ENCODE results near the gene GMEB2.

Gene GMEB2

DNA sequence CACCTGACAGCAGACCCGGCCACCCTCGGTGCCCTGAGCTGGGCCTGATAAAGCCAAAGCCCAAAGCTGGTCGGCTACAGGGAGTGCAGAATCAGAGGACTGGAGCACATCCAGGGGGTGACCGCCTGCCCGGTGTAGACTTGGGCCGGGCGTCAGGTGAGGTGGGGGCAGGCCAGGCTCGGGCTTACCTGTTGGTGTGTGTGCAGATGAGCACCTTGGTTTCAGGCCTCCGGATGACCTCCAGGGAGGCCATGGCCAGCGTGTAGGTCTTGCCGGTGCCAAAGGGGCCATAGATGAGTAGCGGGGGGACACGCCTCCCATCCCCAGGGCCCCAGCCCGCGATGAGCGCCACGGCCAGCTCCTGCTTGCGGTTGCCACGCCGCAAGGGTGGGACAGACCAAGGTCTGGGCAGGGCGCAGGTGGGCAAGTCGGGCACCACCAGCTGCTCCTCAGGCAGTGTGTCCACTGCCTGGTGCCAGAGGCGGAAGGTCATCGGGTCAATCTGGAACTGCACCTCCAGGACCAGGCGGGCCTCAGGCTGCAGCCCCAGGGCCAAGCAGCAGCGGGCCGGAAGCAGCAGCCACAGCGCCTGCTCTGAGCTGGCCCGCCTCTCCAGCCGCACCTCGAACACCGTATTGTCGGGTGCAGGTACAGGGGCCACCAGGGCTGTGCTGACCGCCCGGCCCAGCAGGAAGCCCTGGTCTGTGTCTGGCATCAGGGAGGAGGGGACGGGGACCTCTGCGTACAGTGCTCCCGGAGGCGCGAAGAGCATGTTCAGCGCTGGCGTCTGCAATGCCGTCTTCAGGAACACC lies 58.5 kb downstream of the GMEB2 start:
- CTCF ChIA-PET: interaction anchor here (1.3 to 2.4 kb wide), 4 partner anchors 13 to 31 kb away, joined by 3 to 9 read pairs (median 6); partner anchors contain the start of gene PTK6
- POLR2A ChIA-PET: interaction anchor here (0.5 to 0.7 kb wide), 2 partner anchors 48 to 71 kb away, joined by 3 read pairs; no protein-coding TSS in a partner anchor
- TF ChIP-seq, protein P1, sequence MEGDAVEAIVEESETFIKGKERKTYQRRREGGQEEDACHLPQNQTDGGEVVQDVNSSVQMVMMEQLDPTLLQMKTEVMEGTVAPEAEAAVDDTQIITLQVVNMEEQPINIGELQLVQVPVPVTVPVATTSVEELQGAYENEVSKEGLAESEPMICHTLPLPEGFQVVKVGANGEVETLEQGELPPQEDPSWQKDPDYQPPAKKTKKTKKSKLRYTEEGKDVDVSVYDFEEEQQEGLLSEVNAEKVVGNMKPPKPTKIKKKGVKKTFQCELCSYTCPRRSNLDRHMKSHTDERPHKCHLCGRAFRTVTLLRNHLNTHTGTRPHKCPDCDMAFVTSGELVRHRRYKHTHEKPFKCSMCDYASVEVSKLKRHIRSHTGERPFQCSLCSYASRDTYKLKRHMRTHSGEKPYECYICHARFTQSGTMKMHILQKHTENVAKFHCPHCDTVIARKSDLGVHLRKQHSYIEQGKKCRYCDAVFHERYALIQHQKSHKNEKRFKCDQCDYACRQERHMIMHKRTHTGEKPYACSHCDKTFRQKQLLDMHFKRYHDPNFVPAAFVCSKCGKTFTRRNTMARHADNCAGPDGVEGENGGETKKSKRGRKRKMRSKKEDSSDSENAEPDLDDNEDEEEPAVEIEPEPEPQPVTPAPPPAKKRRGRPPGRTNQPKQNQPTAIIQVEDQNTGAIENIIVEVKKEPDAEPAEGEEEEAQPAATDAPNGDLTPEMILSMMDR (IDR thresholded peaks at IDR 0.05; ENCODE audit: control extremely low read depth, extremely low read depth, low read depth, missing control alignments): no peak
- no peak for DNase-seq (ENCODE audit: extremely low spot score)

- CTCF ChIA-PET: interaction anchor here (0.9 to 2.4 kb wide), 8 partner anchors 13 to 30 kb away, joined by 3 to 9 read pairs (median 4); partner anchors contain the start of genes FNDC11 and PTK6
- POLR2A ChIA-PET: interaction anchor here (0.5 to 0.7 kb wide), 2 partner anchors 47 to 72 kb away, joined by 3 read pairs; no protein-coding TSS in a partner anchor
- TF ChIP-seq, protein P1 (IDR thresholded peaks at IDR 0.05; ENCODE audit: control extremely low read depth, extremely low read depth, low read depth, missing control alignments): no peak
- DNase-seq (ENCODE audit: extremely low spot score): peak; percentile 69
These were observed 59.3 kb downstream of the GMEB2 start for GRCh38 chr20:63567386-63568169.

DNA sequence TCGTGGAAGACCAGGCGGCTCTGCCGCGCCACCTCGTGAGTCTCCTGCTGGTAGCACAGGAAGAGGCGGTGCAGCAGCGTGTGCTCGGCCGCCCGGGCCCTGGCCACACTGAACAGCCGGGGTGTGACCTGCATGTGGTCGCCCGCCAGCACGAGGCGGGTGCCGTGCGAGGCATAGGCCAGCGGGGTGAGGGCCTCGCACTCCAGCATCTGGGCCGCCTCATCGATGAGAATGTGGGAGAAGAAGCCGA lies 59.8 kb downstream of the GMEB2 start:
- DNase-seq (ENCODE audit: extremely low spot score): no peak
- ChIA-PET POLR2A (no interaction called here), CTCF (interaction anchor here (0.9 to 2.4 kb wide), 8 partner anchors 13 to 29 kb away, joined by 3 to 9 read pairs (median 4); partner anchors contain the start of genes FNDC11 and PTK6)
- TF ChIP-seq, protein P1 (IDR thresholded peaks at IDR 0.05; ENCODE audit: control extremely low read depth, extremely low read depth, low read depth, missing control alignments): no peak

DNA sequence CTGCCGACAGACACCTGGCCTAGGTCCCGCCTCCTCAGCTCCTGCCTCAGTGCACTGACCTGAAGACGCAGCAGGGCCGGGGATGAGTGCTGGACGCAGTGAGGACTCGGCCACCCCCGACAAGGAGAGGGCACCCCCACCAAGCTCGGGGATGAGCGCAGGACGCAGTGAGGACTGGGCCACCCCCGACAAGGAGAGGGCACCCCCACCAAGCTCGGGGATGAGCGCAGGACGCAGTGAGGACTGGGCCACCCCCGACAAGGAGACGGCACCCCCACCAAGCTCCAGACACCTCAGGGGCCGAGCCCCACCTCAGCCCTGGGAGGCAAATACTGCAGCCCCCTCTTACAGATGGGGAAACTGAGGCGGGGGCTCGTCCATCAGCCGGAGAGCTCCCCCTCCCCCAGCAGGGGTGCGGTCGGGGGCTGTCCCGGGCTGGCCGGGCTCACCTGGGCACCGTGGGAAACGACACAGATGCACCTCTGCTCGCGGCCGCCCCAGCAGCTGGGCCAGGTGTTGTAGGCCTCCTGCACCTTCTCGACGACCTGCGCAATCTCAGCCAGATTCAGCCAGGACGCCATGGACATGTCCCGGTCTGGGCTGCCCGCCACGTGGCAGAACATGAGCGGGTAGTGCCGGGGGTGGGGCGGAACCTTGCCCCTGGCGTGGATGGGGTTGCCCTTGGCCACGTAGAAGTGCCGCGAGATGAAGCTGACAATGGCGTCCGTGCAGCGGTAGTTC lies 60.3 kb downstream of the GMEB2 start:
- ChIA-PET POLR2A (no interaction called here), CTCF (interaction anchor here (1.2 to 2.4 kb wide), 6 partner anchors 12 to 28 kb away, joined by 3 to 8 read pairs (median 4); partner anchors contain the start of genes FNDC11 and PTK6)
- DNase-seq (ENCODE audit: extremely low spot score): no peak
- TF ChIP-seq, protein P1 (IDR thresholded peaks at IDR 0.05; ENCODE audit: control extremely low read depth, extremely low read depth, low read depth, missing control alignments): no peak

DNA sequence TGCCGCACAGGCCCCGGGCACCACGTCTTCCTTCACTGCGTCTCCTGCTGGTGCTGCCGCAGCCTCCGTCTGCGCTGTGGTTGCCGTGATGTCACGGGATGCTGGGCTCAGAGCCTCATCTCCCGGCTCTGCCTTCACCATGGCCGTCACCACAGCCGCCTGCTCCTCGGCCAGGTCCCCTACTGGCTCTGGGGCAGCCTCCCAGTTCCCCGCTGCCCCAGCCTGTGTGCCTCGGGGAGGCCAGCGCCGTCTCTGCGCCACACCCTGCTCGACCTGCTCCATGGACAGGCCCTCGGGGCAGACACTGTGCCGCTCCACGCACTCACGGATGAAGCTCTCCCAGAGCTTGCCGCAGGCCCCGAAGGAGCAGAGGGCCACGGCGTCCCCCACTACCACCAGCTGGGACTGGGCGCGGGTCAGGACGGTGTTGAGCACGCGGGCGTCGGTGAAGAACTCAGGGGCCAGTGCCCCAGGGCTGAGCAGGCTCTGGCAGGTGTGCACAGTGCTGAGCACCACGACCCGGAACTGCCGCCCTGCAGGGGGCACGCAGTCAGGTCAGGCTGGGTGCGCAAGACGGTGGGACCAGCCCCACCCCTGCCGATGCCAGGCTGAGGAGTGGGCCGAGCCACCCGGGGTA lies 61.1 kb downstream of the GMEB2 start:
- ChIA-PET CTCF (interaction anchor here (1.8 to 1.9 kb wide), 2 partner anchors 11 to 28 kb away, joined by 4 to 8 read pairs; partner anchors contain the start of genes FNDC11 and PTK6), POLR2A (interaction anchor here (0.7 to 0.9 kb wide), 2 partner anchors 11 to 13 kb away, joined by 3 read pairs; no protein-coding TSS in a partner anchor)
- TF ChIP-seq, protein P1 (IDR thresholded peaks at IDR 0.05; ENCODE audit: control extremely low read depth, extremely low read depth, low read depth, missing control alignments): no peak
- no peak for DNase-seq (ENCODE audit: extremely low spot score)
